GM19455 (cell line): ENCODE measurements around the gene CAMK2G.
"Not testable (repeated sequence)": the region's sequence is repeated elsewhere in the genome, so short reads cannot be mapped to it uniquely, and the experiment has no call there.

Experiments used
- ATAC-seq: cut with Tn5 transposase; IDR thresholded peaks from one replicate; pipeline ENCODE4 v1.9.1; 2021; ENCODE audit not compliant: unreplicated experiment

CAMK2G gene

DNA sequence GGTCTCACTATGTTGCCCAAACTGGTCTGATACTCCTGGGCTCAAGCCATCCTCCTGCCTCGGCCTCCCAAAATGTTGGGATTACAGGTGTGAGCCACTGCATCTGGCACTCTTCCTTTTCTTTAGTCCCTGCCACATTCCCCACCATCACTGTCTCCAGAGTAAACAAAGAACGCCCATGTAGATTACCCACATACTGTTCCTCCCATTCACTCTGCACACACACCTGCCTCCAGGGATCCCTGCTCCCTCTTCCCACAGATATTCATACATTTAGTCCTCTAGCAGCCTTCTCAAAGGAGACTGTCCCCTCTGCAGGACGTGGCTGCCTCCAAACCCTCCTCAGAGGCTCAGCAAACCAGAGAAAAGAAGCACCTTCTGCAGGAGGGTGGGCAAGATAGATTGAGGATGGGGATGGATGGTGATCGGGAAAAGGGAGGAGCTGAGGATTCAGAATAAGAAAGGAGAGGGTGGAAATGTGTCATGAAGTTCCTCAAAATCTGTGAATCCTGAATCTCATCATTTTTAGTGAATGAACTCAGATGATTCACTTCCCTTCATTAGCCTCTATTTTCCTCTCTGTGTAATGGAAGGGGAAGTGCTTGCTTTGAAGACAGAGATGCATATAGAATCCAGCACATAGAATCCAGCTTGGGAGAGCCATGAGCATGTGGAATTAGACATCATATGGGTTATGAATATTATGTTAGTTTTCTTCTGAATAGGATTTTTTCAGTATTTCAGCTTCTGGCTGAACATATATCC lies 31.1 kb upstream of the CAMK2G start:
- ATAC-seq, result no peak

DNA sequence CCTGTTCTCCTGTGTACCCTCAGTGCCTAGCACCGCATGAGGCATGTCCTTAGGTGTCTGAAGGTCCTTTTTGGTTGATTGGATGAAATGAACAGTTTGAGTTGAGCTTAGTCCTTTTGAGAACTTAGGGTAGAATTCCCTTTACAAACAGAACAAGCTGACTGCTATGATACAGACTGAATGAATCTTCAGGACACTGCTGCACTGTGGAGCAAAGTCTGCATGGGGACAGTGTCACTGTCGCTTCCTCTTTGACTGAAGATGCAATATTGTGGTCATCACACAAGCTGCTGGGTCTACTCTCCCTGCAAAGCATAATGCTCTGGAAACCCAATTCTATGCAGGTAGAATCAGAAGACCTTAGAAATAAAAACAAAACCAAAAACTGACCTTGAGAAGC lies 28.0 kb upstream of the CAMK2G start:
- ATAC-seq, result no peak

DNA sequence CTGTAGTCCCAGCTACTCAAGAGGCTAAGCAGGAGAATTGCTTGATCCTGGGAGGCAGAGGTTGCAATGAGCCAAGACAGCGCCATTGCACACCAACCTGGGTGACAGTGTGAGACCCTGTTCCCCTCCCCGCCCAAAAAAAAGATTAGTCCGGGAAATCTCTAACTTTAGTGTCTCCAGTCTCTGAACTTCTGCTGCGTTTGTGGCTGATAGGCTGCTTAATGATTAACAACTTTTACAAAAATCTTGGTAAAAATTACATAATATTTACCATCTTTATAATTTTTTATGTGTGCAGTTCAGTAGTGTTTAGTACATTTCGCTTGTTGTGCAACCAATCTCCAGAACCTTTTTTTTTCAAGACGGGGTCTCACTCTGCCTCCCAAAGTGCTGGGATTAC lies 26.9 kb upstream of the CAMK2G start:
- no peak for ATAC-seq

DNA sequence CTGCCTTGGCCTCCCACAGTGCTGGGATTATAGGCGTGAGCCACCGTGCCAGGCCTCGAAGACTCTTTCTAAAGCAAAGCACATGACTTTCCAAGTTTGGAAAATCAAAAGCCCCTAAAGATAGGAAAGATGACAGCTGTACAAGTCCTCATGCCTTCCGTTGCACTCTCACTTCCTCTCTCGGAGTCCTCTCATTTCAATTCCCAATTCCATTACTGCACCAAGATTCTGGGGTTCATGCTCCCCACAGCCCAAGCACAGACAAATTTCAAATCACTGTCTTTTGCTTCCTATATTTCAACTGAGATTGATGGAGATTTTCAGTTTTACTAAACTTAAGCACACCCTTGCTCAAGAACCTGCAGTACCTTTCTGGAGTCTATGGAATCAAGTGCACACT lies 25.7 kb upstream of the CAMK2G start:
- no peak for ATAC-seq

DNA sequence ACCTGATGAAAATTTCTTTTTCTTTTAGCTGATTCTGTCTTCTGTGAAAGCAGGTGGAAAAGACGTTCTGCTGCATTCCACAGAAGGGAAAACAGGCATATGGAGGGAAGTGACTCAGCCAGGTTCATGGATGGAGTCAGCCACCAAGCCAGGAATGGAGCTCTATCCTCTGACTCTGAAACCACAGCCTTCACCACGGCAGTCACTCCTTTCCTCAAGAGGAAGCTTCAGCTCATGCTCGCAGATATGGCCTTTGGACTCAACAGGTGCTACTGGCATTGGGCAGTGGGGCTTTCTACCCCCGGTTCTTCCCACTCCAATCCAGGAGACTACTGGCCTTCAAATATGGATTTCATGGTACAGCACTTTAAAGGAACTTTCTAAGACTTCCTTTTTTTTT lies 25.1 kb upstream of the CAMK2G start:
- no peak for ATAC-seq

DNA sequence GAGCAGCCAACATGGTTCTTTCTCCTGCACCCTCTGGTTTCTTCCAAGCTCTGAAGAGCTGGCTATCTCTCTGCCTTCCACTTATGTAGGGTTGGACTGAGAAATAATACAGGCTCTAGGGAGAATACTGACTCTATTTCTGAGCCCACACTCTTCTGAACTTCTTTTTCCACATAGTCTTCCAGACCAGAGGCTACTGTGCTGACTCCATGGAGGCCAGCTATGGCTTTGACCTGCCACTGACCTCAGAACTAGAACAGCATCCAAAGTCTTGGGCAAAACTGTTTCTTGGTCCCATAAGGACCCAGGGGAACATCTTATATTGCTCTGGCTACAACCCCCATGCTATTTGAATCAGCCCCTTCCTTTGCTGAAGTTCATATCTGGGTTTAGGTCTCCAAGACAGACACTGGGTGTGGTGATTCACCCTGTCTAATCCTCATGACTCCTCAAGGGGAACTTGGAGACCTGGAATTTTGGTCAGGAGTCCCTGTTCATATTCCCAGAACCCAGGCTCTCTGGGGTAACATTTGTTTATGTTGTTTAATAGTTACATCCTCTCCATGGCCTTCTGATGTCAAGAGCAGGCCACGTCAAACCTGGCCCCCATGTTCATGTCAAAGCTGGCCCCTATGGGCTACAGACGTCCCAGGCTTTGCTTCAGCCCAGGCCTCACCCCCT lies 24.5 kb upstream of the CAMK2G start:
- ATAC-seq, result no peak

DNA sequence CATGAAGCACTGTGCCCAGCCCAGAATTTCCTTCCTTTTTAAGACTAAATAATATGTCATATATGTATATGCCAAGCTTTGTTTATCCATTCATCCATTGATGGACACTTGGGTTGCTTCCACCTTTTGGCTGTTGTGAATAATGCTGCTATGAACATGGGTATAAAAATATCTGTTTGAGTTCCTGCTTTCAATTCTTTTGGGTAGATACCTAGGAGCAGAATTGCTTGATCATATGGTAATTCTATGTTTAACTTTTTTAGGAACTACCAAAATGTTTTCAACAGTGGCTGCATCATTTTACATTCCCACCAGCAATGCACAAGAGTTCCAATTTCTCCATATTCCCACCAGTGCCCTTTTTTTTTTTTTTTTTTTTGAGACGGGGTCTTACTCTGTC lies 23.3 kb upstream of the CAMK2G start:
- no peak for ATAC-seq

DNA sequence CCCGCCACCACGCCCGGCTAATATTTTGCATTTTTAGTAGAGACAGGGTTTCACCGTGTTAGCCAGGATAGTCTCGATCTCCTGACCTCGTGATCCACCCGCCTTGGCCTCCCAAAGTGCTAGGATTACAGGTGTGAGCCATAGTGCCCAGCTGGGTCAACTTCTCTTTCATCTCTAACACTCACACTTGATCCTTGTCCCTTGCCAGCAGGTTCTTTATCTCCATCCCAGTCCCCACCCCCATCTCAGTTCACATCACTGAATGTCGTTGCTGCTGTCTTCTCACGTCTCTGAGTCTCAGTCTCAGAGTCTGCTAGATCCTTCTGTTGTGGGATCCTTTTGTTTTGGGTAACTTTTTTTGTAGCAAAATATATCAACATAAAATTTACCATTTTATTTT lies 21.0 kb upstream of the CAMK2G start:
- ATAC-seq, result not testable (repeated sequence)

DNA sequence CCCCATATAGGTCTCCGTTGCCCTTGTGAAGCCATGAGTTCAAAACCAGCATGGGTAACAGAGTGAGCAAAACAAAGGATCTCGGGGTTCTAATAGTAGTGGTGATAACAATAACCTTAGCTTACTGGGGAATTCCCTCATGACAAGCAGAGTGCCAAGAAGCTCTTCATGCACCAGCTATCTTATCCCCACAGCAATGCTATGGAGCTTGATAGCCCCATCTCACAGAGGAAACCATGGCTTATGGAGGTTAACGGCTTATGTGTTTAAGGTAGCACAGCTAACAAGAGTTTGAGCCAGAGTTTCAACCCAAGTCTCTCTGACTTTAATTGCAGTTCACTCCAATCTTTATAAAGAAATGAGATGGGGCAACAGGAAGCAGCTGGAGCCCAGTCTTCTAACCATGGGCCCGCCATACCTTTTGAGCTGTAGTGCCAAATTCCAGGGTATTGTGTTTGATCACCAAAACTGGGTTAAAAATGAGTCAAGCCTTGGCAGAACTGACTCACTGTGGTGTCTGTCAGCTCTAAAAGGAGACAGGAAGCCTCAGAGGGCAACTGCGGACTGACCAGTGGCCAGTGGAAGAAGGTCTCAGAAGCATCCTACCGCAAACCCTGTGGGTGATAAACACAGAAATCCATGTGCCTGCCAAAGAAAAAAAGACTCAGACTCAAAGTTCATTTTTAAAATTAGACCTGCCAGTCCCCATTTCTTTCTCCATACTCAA lies 20.1 kb upstream of the CAMK2G start:
- ATAC-seq, result no peak

DNA sequence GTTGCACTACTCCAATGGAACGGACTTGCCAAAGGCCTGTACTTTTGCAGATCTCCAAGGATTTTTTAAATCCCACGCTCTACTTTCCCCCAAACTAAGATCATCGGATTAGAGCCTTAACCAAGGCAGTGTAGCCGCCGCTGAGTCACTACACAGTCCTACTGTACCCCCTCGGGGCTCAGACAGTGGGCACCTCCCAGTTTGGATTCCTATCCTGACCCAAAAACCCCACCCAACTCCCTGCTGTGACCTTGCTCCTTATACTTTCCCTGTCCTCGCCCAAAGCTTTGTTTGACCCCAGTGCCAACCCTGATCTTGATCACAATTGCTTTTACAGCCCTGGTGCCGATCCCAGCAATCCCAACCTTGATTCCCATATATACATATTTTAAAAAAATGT lies 19.1 kb upstream of the CAMK2G start:
- ATAC-seq, result no peak

DNA sequence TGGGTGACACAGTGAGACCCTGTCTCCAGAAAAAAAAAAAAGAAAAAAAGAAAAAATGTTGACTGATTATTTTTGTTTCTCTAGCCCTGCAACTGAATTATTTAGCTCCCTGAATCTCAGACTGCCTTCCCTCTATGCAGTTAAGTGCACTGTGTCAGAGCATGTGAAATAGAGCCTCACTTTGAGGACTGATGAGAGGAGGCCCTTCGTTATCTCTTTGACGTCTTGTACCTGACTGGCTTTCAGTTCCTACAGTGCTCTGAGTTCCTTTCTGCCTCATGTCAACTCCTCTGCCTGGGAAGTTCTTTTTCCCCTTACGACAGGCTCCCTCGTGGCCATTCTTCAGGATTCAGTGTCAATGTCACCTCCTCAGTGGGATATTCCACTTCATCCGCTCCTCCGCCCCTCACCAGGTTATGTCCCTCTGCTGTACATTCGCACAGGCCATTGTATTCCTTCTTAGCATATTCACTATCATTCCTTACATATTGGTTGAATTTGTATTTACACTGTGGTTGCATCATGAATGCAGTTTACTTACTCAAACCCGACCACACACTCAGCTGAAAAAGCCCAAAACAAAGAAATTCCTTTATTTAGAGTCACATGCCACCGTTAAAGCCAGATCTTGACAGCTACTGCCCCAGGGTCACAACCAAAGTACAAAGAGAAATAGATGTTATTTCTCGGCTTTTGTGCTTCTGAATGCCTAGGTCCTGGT lies 18.1 kb upstream of the CAMK2G start:
- no peak for ATAC-seq

DNA sequence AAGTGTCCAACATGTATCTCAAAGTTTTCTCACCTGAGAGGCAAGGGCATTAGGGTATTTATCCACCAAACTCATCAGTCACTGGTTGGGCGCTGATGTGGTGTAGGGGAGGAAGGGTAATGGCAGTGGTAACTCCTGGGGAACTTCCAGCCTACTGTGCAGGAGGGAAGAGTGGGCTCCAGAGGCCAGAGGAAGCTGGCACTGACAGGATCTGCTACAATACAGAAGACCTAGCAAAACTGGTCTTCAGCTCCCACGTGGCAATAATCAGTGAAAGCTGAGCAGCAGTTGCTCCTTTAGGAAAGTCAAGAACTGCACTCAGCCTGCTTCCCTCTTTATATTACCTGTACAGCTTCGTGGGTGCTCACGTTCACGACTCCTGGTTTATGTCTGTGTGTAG lies 17.2 kb upstream of the CAMK2G start:
- no peak for ATAC-seq

DNA sequence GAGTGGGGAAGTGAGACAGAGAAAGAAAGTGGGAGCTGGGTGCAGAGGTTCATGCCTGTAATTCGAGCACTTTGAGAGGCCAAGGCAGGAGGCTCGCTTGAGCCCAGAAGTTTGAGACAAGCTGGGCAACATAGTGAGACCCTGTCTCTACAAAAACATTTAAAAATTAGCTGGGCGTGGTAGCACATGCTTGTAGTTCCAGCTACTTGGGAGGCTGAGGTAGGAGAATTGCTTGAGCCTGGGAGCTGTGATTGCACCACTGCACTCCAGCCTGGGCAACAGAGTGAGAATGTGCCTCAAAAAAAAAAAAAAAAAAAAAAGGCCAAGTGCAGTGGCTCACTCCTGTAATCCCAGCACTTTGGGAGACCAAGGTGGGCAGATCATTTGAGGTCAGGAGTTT lies 16.5 kb upstream of the CAMK2G start:
- ATAC-seq, result not testable (repeated sequence)

DNA sequence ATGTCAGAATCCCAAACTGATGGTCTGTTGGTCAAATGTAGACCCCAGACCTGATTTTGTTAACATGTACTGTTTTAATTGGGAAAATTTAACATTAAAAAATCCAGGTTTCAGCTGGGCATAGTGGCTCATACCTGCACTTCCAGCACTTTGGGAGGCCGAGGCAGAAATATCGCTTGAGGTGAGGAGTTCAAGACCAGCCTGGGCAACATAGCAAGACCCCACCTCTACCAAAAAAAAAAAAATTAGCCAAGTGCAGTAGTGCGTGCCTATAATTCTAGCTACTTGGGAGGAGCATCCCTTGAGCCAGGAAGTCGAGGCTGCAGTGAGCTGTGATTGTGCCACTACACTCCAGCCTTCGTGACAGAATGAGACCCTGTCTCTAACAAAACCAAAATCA lies 15.9 kb upstream of the CAMK2G start:
- no peak for ATAC-seq

DNA sequence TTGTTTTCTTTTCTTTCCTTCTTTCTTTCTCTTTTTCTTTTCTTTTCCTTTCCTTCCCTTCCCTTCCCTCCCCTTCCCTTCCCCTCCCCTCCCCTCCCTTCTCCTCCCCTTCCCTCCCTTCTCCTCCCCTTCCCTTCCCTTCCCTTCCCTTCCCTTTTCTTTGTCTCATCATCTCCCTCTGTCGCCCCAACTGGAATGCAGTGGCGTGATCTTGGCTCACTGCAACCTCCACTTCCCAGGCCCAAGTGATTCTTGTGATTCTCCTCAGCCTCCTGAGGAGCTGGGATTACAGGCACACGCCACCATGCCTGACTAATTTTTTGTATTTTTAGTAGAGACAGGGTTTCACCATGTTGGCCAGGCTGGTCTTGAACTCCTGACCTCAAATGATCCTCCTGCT lies 15.1 kb upstream of the CAMK2G start:
- ATAC-seq, result not testable (repeated sequence)

DNA sequence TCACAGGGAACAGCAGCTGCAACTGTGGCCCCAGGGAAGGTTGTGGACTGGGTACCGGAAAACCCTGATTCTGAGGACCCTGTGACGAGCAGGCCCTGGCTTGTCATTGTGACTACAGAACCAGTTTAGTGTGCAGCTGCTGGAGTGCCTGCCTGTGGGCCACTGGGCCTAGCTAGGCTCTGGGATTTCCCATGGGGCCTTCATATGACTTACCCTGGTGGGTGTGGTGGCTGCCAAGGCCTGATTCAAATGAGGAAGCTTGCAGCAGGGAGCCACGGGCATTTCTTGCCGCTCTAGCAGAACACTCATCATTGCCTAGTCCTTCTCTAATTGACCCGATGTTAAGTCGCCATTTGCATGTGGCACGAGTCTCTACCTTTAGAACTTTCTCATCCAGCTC lies 14.7 kb upstream of the CAMK2G start:
- no peak for ATAC-seq

DNA sequence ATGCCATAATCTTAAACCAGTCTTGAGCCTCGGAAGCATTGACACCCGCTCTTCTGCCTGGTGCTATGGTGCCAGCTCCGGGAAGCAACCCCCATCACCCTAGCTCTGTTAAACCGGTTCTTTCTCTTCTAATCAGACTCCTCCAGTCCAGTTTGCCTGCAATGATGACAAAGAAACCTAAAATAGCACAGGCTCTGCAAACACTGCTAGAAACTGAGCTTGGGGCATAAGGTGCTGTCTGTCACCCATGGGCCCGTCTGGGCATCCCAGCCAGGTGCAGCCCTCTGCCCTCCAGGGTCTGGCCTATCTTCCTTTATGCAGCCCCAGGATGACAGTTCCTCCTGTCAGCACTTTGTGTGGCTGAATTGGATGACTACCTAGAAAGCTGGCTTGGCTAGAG lies 14.2 kb upstream of the CAMK2G start:
- ATAC-seq, result no peak

DNA sequence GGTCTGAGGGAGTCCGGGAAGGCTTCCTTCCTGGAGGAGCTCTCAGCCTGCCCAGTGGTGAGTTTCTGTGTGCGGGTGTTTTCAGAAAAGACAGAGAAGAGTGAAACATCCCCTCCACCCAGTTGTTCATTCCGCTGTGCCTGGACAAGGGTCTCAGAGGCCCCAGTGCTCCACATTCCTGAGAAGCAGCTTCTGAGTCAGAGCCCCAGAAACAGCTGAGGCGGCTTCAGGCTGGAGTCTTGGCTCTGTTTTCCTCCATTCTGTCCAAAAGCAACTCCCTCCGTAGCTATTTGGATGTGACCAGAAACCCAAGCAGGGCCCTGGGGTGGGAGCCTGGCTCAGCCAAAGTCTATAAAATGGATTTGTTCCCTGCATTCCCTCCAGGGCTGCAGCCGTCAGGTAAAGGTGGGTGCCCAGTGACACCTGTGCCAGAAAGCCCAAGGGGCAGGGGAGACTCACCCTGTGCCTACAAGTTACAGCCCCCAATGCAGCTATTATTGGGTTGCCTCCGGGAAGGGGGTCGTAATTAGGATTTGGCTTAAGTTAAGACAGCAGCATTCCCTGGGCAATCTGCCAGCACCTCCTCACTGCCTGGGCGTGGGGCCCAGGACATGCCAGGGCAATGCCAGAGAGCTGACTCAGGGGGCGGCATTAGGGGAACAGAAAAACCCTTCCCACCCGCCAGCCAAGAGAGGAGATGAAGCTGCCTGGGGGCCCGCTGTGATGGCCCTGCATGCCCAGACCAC lies 13.1 kb upstream of the CAMK2G start:
- no peak for ATAC-seq

DNA sequence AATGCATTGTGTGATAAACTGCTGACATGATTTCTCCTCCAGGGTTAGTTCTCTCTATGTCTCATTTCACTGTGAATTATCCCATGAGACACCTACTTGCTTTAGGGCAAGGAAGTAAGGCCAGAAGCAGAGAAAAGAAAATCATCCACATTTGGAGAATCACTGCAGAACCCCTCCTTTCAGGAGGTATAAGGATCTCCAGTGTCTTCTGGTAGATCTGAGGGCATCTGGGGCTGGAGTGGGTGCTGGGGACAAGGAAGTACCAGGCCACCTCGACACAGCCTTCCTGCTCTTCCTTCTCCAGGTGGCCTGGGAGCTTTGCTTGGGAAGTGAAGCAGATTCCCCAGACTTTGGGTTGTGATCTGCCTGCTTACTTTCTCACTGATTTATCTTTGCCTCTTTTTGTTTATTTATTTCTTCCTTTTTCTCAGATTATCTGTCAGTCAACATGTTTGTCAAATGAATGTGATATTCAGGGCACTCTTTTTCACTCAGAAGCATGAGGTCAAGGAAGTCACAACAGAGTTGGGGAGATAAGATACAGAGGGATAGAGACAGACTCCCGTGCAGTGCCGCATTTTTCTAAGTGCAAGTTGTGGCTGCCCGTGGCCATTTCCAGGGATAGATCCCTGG lies 12.4 kb upstream of the CAMK2G start:
- no peak for ATAC-seq

DNA sequence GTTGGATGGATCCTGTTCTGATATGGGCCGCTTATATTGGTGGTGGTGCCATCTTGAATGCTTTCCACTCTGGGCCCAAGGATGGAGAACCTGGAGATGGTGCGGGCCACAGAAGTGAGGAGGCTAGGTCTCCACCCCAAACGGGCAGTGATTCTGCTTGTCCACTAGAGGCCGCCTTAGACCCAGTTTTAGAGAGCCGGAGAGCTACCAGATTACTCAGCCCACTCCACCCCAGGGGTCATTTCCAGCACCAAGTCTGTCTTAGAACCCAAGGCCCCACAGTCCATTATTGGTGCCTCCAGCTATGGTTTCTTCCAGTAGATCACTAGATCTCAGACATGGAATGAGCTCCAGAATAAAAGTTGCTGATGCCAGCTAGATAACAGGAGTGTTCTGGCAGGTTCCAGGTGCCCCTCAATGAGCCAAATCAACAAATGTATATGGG lies 11.8 kb upstream of the CAMK2G start:
- no peak for ATAC-seq
